IMR-90 (cell line): ENCODE measurements around the gene CRACR2B. TPM values are rescaled to one million over a fixed set of nuclear protein-coding genes. Genes with fewer than 3 reads are reported as not detected.

Experiments
- ATAC-seq: fragments of 200-7000 bp; cut with Tn5 transposase; 2 replicates; pipeline ENCODE4 v1.9.1; 2020; ENCODE audit warnings: low read depth, mild to moderate bottlenecking, moderate library complexity
- BruUV-seq: library from RNA; stranded (reverse); fragments of 400-500 nt; replicated peaks from 2 replicates; lab custom pipeline; 2021; lab: Mats Ljungman, UMichigan
- CTCF ChIA-PET: fragments of 300-600 bp; formaldehyde crosslinking; extraction: SDS; loops from one replicate; lab custom pipeline; 2021; ENCODE audit warnings: antibody characterized with exemption; lab: Yijun Ruan, JAX
- POLR2A ChIA-PET: fragments of 300-600 bp; sonication (Branson Sonifier 250); formaldehyde crosslinking; loops from one replicate; lab custom pipeline; 2022; ENCODE audit warnings: antibody characterized with exemption; ENCODE audit not compliant: unreplicated experiment; lab: Charles Lee
- DNase-seq: peaks from one replicate; pipeline ENCODE4 v3.0.0; 2013
- H2AFZ ChIP-seq: replicated peaks from 2 replicates; pipeline ENCODE3; 2013; ENCODE audit warnings: low read length, mild to moderate bottlenecking; ENCODE audit not compliant: poor library complexity
- H2AK5ac ChIP-seq: 2 replicates; pipeline ENCODE4 v1.6.1; 2013; ENCODE audit warnings: low read depth, low read length, inconsistent platforms
- H2AK9ac ChIP-seq: replicated peaks from 2 replicates; pipeline ENCODE3; 2013; ENCODE audit warnings: mild to moderate bottlenecking, low read depth, low read length, moderate library complexity; ENCODE audit not compliant: poor library complexity
- H2BK120ac ChIP-seq: 2 replicates; pipeline ENCODE4 v1.6.1; 2013; ENCODE audit warnings: low read depth, low read length, inconsistent platforms
- H2BK15ac ChIP-seq: 3 replicates; pipeline ENCODE4 v1.6.1; 2013; ENCODE audit warnings: low read depth, low read length, inconsistent platforms
- H2BK20ac ChIP-seq: 2 replicates; pipeline ENCODE4 v1.6.1; 2013; ENCODE audit warnings: low read depth, mild to moderate bottlenecking, inconsistent platforms, low read length, moderate library complexity
- H2BK5ac ChIP-seq: 2 replicates; pipeline ENCODE4 v1.6.1; 2013; ENCODE audit warnings: mild to moderate bottlenecking, low read depth, low read length, inconsistent platforms; ENCODE audit not compliant: poor library complexity, severe bottlenecking
- H3K14ac ChIP-seq: replicated peaks from 2 replicates; pipeline ENCODE4 v1.6.1; 2013; ENCODE audit warnings: low read depth, low read length, inconsistent platforms
- H3K18ac ChIP-seq: 2 replicates; pipeline ENCODE4 v1.6.1; 2013; ENCODE audit warnings: low read depth, low read length, control low read depth
- H3K23ac ChIP-seq: 2 replicates; pipeline ENCODE4 v1.6.1; 2013; ENCODE audit warnings: low read depth, low read length, inconsistent platforms
- H3K27ac ChIP-seq: 2 replicates; pipeline ENCODE4 v1.5.1; 2013; ENCODE audit warnings: mild to moderate bottlenecking, control low read depth, low read length; ENCODE audit not compliant: insufficient read depth
- H3K27me3 ChIP-seq: 2 replicates; pipeline ENCODE4 v1.6.1; 2013; ENCODE audit warnings: low read length; ENCODE audit not compliant: control insufficient read depth, insufficient read depth
- H3K36me3 ChIP-seq: 2 replicates; pipeline ENCODE4 v1.6.1; 2013; ENCODE audit warnings: low read length, mixed read lengths; ENCODE audit not compliant: control insufficient read depth, insufficient read depth
- H3K4ac ChIP-seq: 2 replicates; pipeline ENCODE4 v1.6.1; 2013; ENCODE audit warnings: low read depth, low read length, inconsistent platforms
- H3K4me1 ChIP-seq: 2 replicates; pipeline ENCODE4 v1.6.1; 2013; ENCODE audit warnings: low read length, mixed read lengths; ENCODE audit not compliant: control insufficient read depth, insufficient read depth
- H3K4me2 ChIP-seq: 2 replicates; pipeline ENCODE4 v1.6.1; 2013; ENCODE audit warnings: low read depth, mild to moderate bottlenecking, control low read depth, low read length, moderate library complexity
- H3K4me3 ChIP-seq: 2 replicates; pipeline ENCODE4 v1.5.1; 2013; ENCODE audit warnings: low read depth, mild to moderate bottlenecking, control low read depth, low read length, moderate library complexity; ENCODE audit not compliant: insufficient read depth
- H3K56ac ChIP-seq: 2 replicates; pipeline ENCODE4 v1.6.1; 2013; ENCODE audit warnings: low read length, inconsistent platforms; ENCODE audit not compliant: insufficient read depth; ENCODE audit errors: extremely low read depth
- H3K79me1 ChIP-seq, 2 experiments: 2 replicates each; pipeline ENCODE4 v1.6.1; 2013; ENCODE audit warnings: low read length in 2 of 2, inconsistent platforms in 1 of 2, low read depth in 1 of 2
- H3K9ac ChIP-seq: 2 replicates; pipeline ENCODE4 v1.6.1; 2013; ENCODE audit warnings: low read depth, low read length, control low read depth
- H3K9me1 ChIP-seq: 2 replicates; pipeline ENCODE4 v1.6.1; 2013; ENCODE audit warnings: low read length, inconsistent platforms; ENCODE audit not compliant: insufficient read depth
- H3K9me3 ChIP-seq: 2 replicates; pipeline ENCODE4 v1.6.1; 2013; ENCODE audit warnings: low read length; ENCODE audit not compliant: control insufficient read depth, insufficient read depth
- H4K20me1 ChIP-seq: 2 replicates; pipeline ENCODE4 v1.6.1; 2013; ENCODE audit warnings: low read length, inconsistent platforms; ENCODE audit not compliant: insufficient read depth
- H4K5ac ChIP-seq: 2 replicates; pipeline ENCODE4 v1.6.1; 2013; ENCODE audit warnings: mild to moderate bottlenecking, low read depth, low read length, control low read depth
- H4K8ac ChIP-seq, 2 experiments: 2 replicates each; pipeline ENCODE4 v1.6.1; 2013; ENCODE audit warnings: low read depth in 2 of 2, low read length in 2 of 2, control low read depth in 1 of 2, inconsistent platforms in 1 of 2
- H4K91ac ChIP-seq: 2 replicates; pipeline ENCODE4 v1.6.1; 2013; ENCODE audit warnings: low read depth, low read length, inconsistent platforms; ENCODE audit not compliant: insufficient read depth
- BHLHE40 ChIP-seq: fragments of 150-350 bp; IDR thresholded peaks from 2 replicates; pipeline ENCODE4 v1.6.1; 2016; ENCODE audit warnings: mild to moderate bottlenecking, low read depth, low read length
- MAZ ChIP-seq: IDR thresholded peaks from 2 replicates; pipeline ENCODE4 v1.6.1; 2012; ENCODE audit warnings: low read depth, mild to moderate bottlenecking, low read length, improper control_type of control experiment, moderate library complexity, borderline replicate concordance
- POLR2A ChIP-seq: IDR thresholded peaks from 2 replicates; pipeline ENCODE4 v1.6.1; 2012; ENCODE audit warnings: mild to moderate bottlenecking, low read depth, low read length
- RCOR1 ChIP-seq: IDR thresholded peaks from 2 replicates; pipeline ENCODE4 v1.6.1; 2012; ENCODE audit warnings: mild to moderate bottlenecking, low read length, improper control_type of control experiment; ENCODE audit not compliant: insufficient replicate concordance
- USF2 ChIP-seq: fragments of 150-350 bp; IDR thresholded peaks from 2 replicates; pipeline ENCODE4 v1.6.1; 2017; ENCODE audit warnings: mild to moderate bottlenecking, antibody characterized with exemption, low read length, low read depth
- WGBS, 2 experiments: methylation state at CpG; one replicate each; pipeline versions ENCODE4 v1.1.5 to v1.1.7; 2013; ENCODE audit warnings: missing lambda C conversion rate in 2 of 2; ENCODE audit not compliant: insufficient read length in 1 of 2; ENCODE audit errors: extremely low coverage in 2 of 2; 5-methylcytosine and 5-hydroxymethylcytosine counted together
- dilution Hi-C: fragments of 300-500 bp; cut with HindIII; formaldehyde crosslinking; loops from one replicate; pipeline ENCODE4 v1.14.3; 2018; ENCODE audit warnings: low sequenced_read_pairs; ENCODE audit not compliant: unreplicated experiment
- in situ Hi-C: fragments of 300-500 bp; cut with MboI; formaldehyde crosslinking; loops from 3 replicates; pipeline ENCODE4 v1.14.3; 2019; ENCODE audit warnings: low sequenced_read_pairs, inconsistent platforms, mixed read lengths
- intact Hi-C: fragments of 100-400 bp; cut with micrococcal nuclease; formaldehyde crosslinking; loops from 2 replicates; pipeline ENCODE4 v1.10.0; 2022
- polyA plus RNA-seq, 3 experiments: library from polyadenylated mRNA; depleted of rRNA; stranded (reverse); fragments of >200 nt; gene quantifications; 2 replicates each; pipeline ENCODE4 v1.2.3, GENCODE V29; 2012; ENCODE audit warnings: low replicate concordance in 1 of 3
- total RNA-seq: library from RNA; depleted of rRNA; stranded (reverse); fragments of >200 nt; gene quantifications from 2 replicates; pipeline ENCODE4 v1.2.3, GENCODE V29; 2012

The CRACR2B gene
- total and polyA plus RNA-seq, 2 of the 4 experiments (the other 2 are of a cell fraction): 0.54 to 2.5 TPM

GRCh38 chr11:844693-845644 is 17.2 kb downstream of the CRACR2B start:
- peak overlapping the region; percentile 100 for H2AK5ac ChIP-seq
- peaks cover 23 to 68% of the 10 kb centered on the region in 2 experiments; a peak in 3 of 4 replicates for H3K79me1 ChIP-seq
- ATAC-seq (peak; percentile 30), DNase-seq (peak; percentile 87)
- in situ Hi-C loops (no loop called here), dilution Hi-C loops (no loop called here), intact Hi-C loops (loop anchor here (10.0 kb wide), 1 partner anchor 210 kb away; no protein-coding TSS in a partner anchor)
- H2AFZ ChIP-seq: peak overlapping the region; percentile 79
- BruUV-seq: no TSS peak
- H3K27me3 ChIP-seq: no peaks in the 10 kb centered on the region
- 27% methylated on average over 5 of the region's 31 CpGs; no CpG with 5 or more reads in 1 of the 2 experiments for WGBS, 2 experiments
- H3K56ac ChIP-seq: peak overlapping the region; percentile 70
- CTCF ChIA-PET: no interaction called here
- H3K4me2 ChIP-seq: peak overlapping the region; percentile 92
- H3K23ac ChIP-seq: peak overlapping the region; percentile 90
- H2BK120ac ChIP-seq: peak overlapping the region; percentile 95
- peak overlapping the region; percentile 92 for H4K5ac ChIP-seq
- H3K27ac ChIP-seq: peak overlapping the region; percentile 98
- peaks cover 43% of the 10 kb centered on the region for H4K20me1 ChIP-seq
- peaks cover 14% of the 10 kb centered on the region for H3K36me3 ChIP-seq
- peak overlapping the region; percentile 100 for H2BK5ac ChIP-seq
- peak overlapping the region; percentile 100 for H2AK9ac ChIP-seq
- peak overlapping the region; percentile 99 for H3K14ac ChIP-seq
- POLR2A ChIA-PET: interaction anchor here (1.0 to 1.6 kb wide), 2 partner anchors 10 to 15 kb away, joined by 6 to 12 read pairs; no protein-coding TSS in a partner anchor
- peak overlapping the region; percentile 80 for H3K9ac ChIP-seq
- peak; percentile 83 for TF ChIP-seq MAZ
- peak; percentile 53; the same call in 1 of the 2 replicates for TF ChIP-seq POLR2A
- peak; percentile 80 for TF ChIP-seq BHLHE40
- TF ChIP-seq USF2: peak; percentile 51; the same call in 1 of the 2 replicates
- TF ChIP-seq RCOR1: no peak
- peak overlapping the region; percentile 96 for H3K4ac ChIP-seq
- peaks cover 19% of the 10 kb centered on the region for H3K9me1 ChIP-seq
- H3K9me3 ChIP-seq: no peaks in the 10 kb centered on the region
- H3K18ac ChIP-seq: peak overlapping the region; percentile 90
- H3K4me3 ChIP-seq: peak overlapping the region; percentile 98
- H2BK20ac ChIP-seq: peak overlapping the region; percentile 92
- H4K8ac ChIP-seq: peak overlapping the region; percentile 32 to 91; a peak in 3 of 4 replicates
- H3K4me1 ChIP-seq: peaks cover 40% of the 10 kb centered on the region
- H2BK15ac ChIP-seq: peak overlapping the region; percentile 88; the same call in 2 of the 3 replicates
- H4K91ac ChIP-seq: peak overlapping the region; percentile 93
